Neuronal stem cell (in vitro differentiated cells): ENCODE measurements around the gene ZNF200.
A peak's percentile ranks its signal among the peaks of the same experiment; 100 is the strongest.

Experiments
- DNase-seq: peaks from one replicate; pipeline ENCODE4 v3.0.0-alpha.2; 2013; ENCODE audit warnings: low spot score
- H2AFZ ChIP-seq: one replicate; pipeline ENCODE4 v1.6.1; 2013; ENCODE audit warnings: mild to moderate bottlenecking, low read length, inconsistent platforms
- H2AK5ac ChIP-seq: 2 replicates; pipeline ENCODE4 v1.6.1; 2013; ENCODE audit warnings: low read depth, mild to moderate bottlenecking, inconsistent platforms, low read length, moderate library complexity, mixed read lengths
- H2BK120ac ChIP-seq: 2 replicates; pipeline ENCODE4 v1.6.1; 2013; ENCODE audit warnings: low read depth, mild to moderate bottlenecking, inconsistent platforms, low read length, moderate library complexity, mixed read lengths
- H2BK12ac ChIP-seq: one replicate; pipeline ENCODE4 v1.6.1; 2013; ENCODE audit warnings: low read length, inconsistent platforms
- H2BK15ac ChIP-seq: 2 replicates; pipeline ENCODE4 v1.6.1; 2013; ENCODE audit warnings: mild to moderate bottlenecking, low read length, inconsistent platforms, mixed read lengths
- H2BK5ac ChIP-seq: one replicate; pipeline ENCODE4 v1.6.1; 2013; ENCODE audit warnings: inconsistent platforms, mild to moderate bottlenecking, low read length, moderate library complexity
- H3K14ac ChIP-seq: one replicate; pipeline ENCODE4 v1.6.1; 2013; ENCODE audit warnings: low read length, inconsistent platforms
- H3K18ac ChIP-seq: 2 replicates; pipeline ENCODE4 v1.6.1; 2013; ENCODE audit warnings: low read length, inconsistent platforms
- H3K23ac ChIP-seq: 2 replicates; pipeline ENCODE4 v1.6.1; 2013; ENCODE audit warnings: low read depth, mild to moderate bottlenecking, mixed read lengths, low read length, inconsistent platforms; ENCODE audit not compliant: poor library complexity
- H3K27ac ChIP-seq: replicated peaks from 3 replicates; pipeline ENCODE4 v1.5.1; 2013; ENCODE audit warnings: low read length, inconsistent platforms
- H3K27me3 ChIP-seq, 3 experiments: 2 replicates each; pipeline ENCODE4 v1.6.1; 2013; ENCODE audit warnings: low read length in 3 of 3, mild to moderate bottlenecking in 2 of 3, inconsistent platforms in 1 of 3, low read depth in 1 of 3, mixed read lengths in 1 of 3, moderate library complexity in 1 of 3; ENCODE audit not compliant: control insufficient read depth in 3 of 3, insufficient read depth in 3 of 3
- H3K36me3 ChIP-seq, 2 donors: replicated peaks in 1 of 2; 2 replicates each; pipeline ENCODE4 v1.6.1; 2013; ENCODE audit warnings: low read length in 2 of 2; ENCODE audit not compliant: control insufficient read depth in 2 of 2, insufficient read depth in 2 of 2
- H3K4ac ChIP-seq: 2 replicates; pipeline ENCODE4 v1.6.1; 2013; ENCODE audit warnings: inconsistent platforms, mild to moderate bottlenecking, low read length, moderate library complexity
- H3K4me1 ChIP-seq, 2 donors: 1 replicate in 1 of 2; 2 replicates in 1 of 2; pipeline ENCODE4 v1.6.1; 2013; ENCODE audit warnings: low read length in 2 of 2, low read depth in 1 of 2; ENCODE audit not compliant: control insufficient read depth in 2 of 2, insufficient read depth in 1 of 2
- H3K4me2 ChIP-seq: one replicate; pipeline ENCODE4 v1.6.1; 2013; ENCODE audit warnings: mild to moderate bottlenecking, low read length, inconsistent platforms; ENCODE audit not compliant: insufficient read depth, poor library complexity, severe bottlenecking
- H3K4me3 ChIP-seq, 2 donors: 2 replicates each; pipeline ENCODE4 v1.5.1; 2013; ENCODE audit warnings: low read length in 2 of 2, mild to moderate bottlenecking in 2 of 2, inconsistent platforms in 1 of 2, moderate library complexity in 1 of 2
- H3K79me1 ChIP-seq: one replicate; pipeline ENCODE4 v1.6.1; 2013; ENCODE audit warnings: low read depth, mild to moderate bottlenecking, inconsistent platforms, low read length, moderate library complexity
- H3K9ac ChIP-seq: one replicate; pipeline ENCODE4 v1.6.1; 2013; ENCODE audit warnings: mild to moderate bottlenecking, low read depth, low read length, inconsistent platforms; ENCODE audit not compliant: poor library complexity
- H3K9me3 ChIP-seq, 2 donors: replicated peaks in 1 of 2; 2 replicates each; pipeline versions ENCODE3 to v1.6.1; 2013; ENCODE audit warnings: low read length in 2 of 2, mild to moderate bottlenecking in 2 of 2, inconsistent platforms in 1 of 2, low read depth in 1 of 2, mixed read lengths in 1 of 2, moderate library complexity in 1 of 2; ENCODE audit not compliant: control insufficient read depth in 2 of 2, insufficient read depth in 1 of 2
- H4K8ac ChIP-seq: one replicate; pipeline ENCODE4 v1.6.1; 2013; ENCODE audit warnings: low read depth, mild to moderate bottlenecking, inconsistent platforms, low read length, moderate library complexity
- H4K91ac ChIP-seq: one replicate; pipeline ENCODE4 v1.6.1; 2013; ENCODE audit warnings: low read length, low read depth, mild to moderate bottlenecking, inconsistent platforms; ENCODE audit not compliant: poor library complexity
- WGBS, 2 donors: extraction: QIAGEN DNeasy Blood & Tissue Kit; methylation state at CpG; one replicate each; pipeline ENCODE4 v1.1.7; 2013; ENCODE audit warnings: missing lambda C conversion rate in 2 of 2, mixed read lengths in 1 of 2; ENCODE audit not compliant: insufficient read length in 2 of 2, insufficient replicate concordance in 1 of 2; ENCODE audit errors: extremely low coverage in 2 of 2; 5-methylcytosine and 5-hydroxymethylcytosine counted together

ZNF200 gene

GRCh38 chr16:3235856-3236669 is 1.1 kb upstream of the ZNF200 start:
- H4K8ac ChIP-seq: no peak overlapping the region
- peaks cover 4 to 10% of the 10 kb centered on the region in 2 donors for H3K9me3 ChIP-seq
- DNase-seq: no peak
- no peak overlapping the region for H2AFZ ChIP-seq
- no peak overlapping the region for H2BK5ac ChIP-seq
- WGBS, 2 donors: no CpG with 5 or more reads among the region's 29 CpGs
- no peak overlapping the region for H3K4me2 ChIP-seq
- H2BK12ac ChIP-seq: no peak overlapping the region
- no peak overlapping the region for H3K9ac ChIP-seq
- peaks cover 0 to under 1% (median 0%) of the 10 kb centered on the region in 3 experiments for H3K27me3 ChIP-seq
- H3K27ac ChIP-seq: no peak overlapping the region
- H3K4me3 ChIP-seq: no peak overlapping the region
- no peak overlapping the region for H3K4ac ChIP-seq
- no peak overlapping the region for H2BK15ac ChIP-seq
- H2AK5ac ChIP-seq: no peak overlapping the region
- H4K91ac ChIP-seq: no peak overlapping the region
- no peak overlapping the region for H3K18ac ChIP-seq
- H3K4me1 ChIP-seq: no peaks in the 10 kb centered on the region
- H3K14ac ChIP-seq: no peak overlapping the region
- H3K79me1 ChIP-seq: no peaks in the 10 kb centered on the region
- peaks cover 12 to 25% of the 10 kb centered on the region in 2 donors for H3K36me3 ChIP-seq
- H3K23ac ChIP-seq: no peak overlapping the region
- H2BK120ac ChIP-seq: no peak overlapping the region

GRCh38 chr16:3234543-3234856 is 458 bp downstream of the ZNF200 start:
- Histone ChIP-seq H3K9me3 (peaks cover 5 to 23% of the 10 kb centered on the region in 2 donors), H2AFZ (peak overlapping the region; percentile 96), H4K91ac (no peak overlapping the region), H3K27me3 (no peaks in the 10 kb centered on the region), H3K4ac (no peak overlapping the region), H3K18ac (peak overlapping the region; percentile 90), H3K23ac (peak overlapping the region; percentile 95), H2AK5ac (no peak overlapping the region), H3K9ac (peak overlapping the region; percentile 94), H2BK15ac (no peak overlapping the region), H3K4me1 (no peaks in the 10 kb centered on the region), H2BK5ac (peak overlapping the region; percentile 89), H2BK12ac (no peak overlapping the region), H3K36me3 (peaks cover 16 to 41% of the 10 kb centered on the region in 2 donors), H3K27ac (no peak overlapping the region), H2BK120ac (no peak overlapping the region), H3K4me2 (peak overlapping the region; percentile 89), H3K4me3 (peak overlapping the region; percentile 67 to 93), H3K14ac (peak overlapping the region; percentile 25), H3K79me1 (no peaks in the 10 kb centered on the region), H4K8ac (no peak overlapping the region)
- WGBS, 2 donors: no CpG with 5 or more reads among the region's 18 CpGs
- no peak for DNase-seq

DNA sequence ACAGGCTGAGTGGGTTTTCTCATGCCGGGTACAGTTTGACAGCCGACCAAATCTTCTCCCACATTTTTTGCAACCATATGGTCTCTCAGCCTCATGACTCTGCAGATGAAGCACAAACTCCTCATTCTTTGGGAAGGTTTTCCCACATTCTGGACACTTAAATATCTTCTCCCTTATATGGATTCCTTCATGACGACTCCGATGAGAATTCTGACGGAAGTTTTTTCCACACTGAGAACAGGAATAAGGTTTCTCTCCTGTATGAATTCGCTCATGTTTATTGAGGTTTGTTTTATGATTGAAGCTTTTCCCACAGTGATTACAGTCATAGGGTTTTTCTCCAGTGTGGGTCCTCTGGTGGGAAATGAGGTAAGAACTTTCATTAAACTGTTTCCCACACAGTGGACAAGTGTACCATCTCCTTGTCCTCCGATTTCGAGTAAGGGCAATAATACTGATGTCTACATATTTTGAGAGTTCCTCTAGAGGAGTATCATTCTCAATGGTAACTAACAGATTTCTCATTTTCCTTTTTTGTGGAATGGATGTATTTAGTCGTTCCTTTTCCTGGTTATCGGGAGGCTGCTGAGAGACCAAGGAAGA is 10.9 kb downstream of the ZNF200 start:
- H2BK5ac ChIP-seq: no peak overlapping the region
- H3K9ac ChIP-seq: no peak overlapping the region
- no peak overlapping the region for H2BK15ac ChIP-seq
- no CpG with 5 or more reads among the region's 10 CpGs for WGBS, 2 donors
- no peak overlapping the region for H3K23ac ChIP-seq
- no peak overlapping the region for H2AFZ ChIP-seq
- H3K4me3 ChIP-seq: no peak overlapping the region
- H3K27ac ChIP-seq: no peak overlapping the region
- no peak overlapping the region for H4K8ac ChIP-seq
- no peaks in the 10 kb centered on the region for H3K27me3 ChIP-seq
- H3K4ac ChIP-seq: no peak overlapping the region
- DNase-seq: no peak
- peaks cover 21 to 74% of the 10 kb centered on the region in 2 donors for H3K36me3 ChIP-seq
- no peak overlapping the region for H3K14ac ChIP-seq
- H3K4me2 ChIP-seq: no peak overlapping the region
- H3K79me1 ChIP-seq: no peaks in the 10 kb centered on the region
- no peak overlapping the region for H2BK120ac ChIP-seq
- H3K4me1 ChIP-seq: no peaks in the 10 kb centered on the region
- no peak overlapping the region for H4K91ac ChIP-seq
- H2BK12ac ChIP-seq: no peak overlapping the region
- H2AK5ac ChIP-seq: no peak overlapping the region
- peaks cover 32 to 77% of the 10 kb centered on the region in 2 donors for H3K9me3 ChIP-seq
- H3K18ac ChIP-seq: no peak overlapping the region

DNA sequence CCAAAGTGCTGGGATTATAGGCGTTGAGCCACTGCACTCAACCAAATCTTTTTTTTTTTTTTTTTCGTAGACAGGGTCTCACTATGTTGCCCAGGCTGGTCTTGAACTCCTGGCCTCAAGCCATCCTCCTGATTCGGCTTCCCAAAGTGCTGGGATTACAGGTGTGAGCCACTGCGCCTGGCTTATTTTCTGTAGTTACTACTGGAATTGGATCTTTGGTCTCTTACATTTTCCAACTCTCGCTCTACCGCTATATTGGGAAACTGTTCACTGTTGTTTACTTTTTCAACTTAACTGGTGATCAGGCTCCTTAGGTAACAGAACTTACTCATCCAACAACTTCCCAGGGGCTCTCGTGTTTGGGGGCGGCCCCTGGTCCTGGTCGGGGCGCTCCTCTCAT is 14.1 kb downstream of the ZNF200 start:
- no peak for DNase-seq
- H3K4ac ChIP-seq: no peak overlapping the region
- no peak overlapping the region for H2AFZ ChIP-seq
- no peak overlapping the region for H2BK12ac ChIP-seq
- WGBS, 2 donors: no CpG with 5 or more reads among the region's 10 CpGs
- no peak overlapping the region for H3K9ac ChIP-seq
- H2BK5ac ChIP-seq: no peak overlapping the region
- no peak overlapping the region for H2AK5ac ChIP-seq
- no peak overlapping the region for H4K91ac ChIP-seq
- H3K4me3 ChIP-seq: no peak overlapping the region
- H3K4me1 ChIP-seq: no peaks in the 10 kb centered on the region
- peaks cover 30 to 48% of the 10 kb centered on the region in 2 donors for H3K9me3 ChIP-seq
- H3K23ac ChIP-seq: no peak overlapping the region
- no peak overlapping the region for H2BK120ac ChIP-seq
- H3K4me2 ChIP-seq: no peak overlapping the region
- no peak overlapping the region for H3K27ac ChIP-seq
- no peak overlapping the region for H3K14ac ChIP-seq
- H3K36me3 ChIP-seq: peaks cover 19 to 42% of the 10 kb centered on the region in 2 donors
- H2BK15ac ChIP-seq: no peak overlapping the region
- no peaks in the 10 kb centered on the region for H3K27me3 ChIP-seq
- no peak overlapping the region for H4K8ac ChIP-seq
- peaks cover 2% of the 10 kb centered on the region for H3K79me1 ChIP-seq
- H3K18ac ChIP-seq: no peak overlapping the region
